GM23338 (cell line): ENCODE measurements around the gene SH2D5. TPM values are rescaled to one million over a fixed set of nuclear protein-coding genes. Genes with fewer than 3 reads are reported as not detected.

ENCODE experiments used
- ATAC-seq: fragments of 200-7000 bp; cut with Tn5 transposase; 3 replicates; pipeline ENCODE4 v1.9.1; 2020
- DNase-seq: peaks from one replicate; pipeline ENCODE4 v3.0.0-alpha.2; 2015; ENCODE audit warnings: low spot score
- H2AFZ ChIP-seq: fragments of 200-600 bp; sonication (generic); 2 replicates; pipeline ENCODE4 v1.8.0; 2016; ENCODE audit warnings: antibody characterized with exemption, mild to moderate bottlenecking, moderate library complexity
- H3F3A ChIP-seq: fragments of 200-600 bp; sonication (generic); replicated peaks from 2 replicates; pipeline ENCODE4 v1.8.0; 2017; ENCODE audit warnings: antibody characterized with exemption, mixed run types, low read depth
- H3K27ac ChIP-seq: fragments of 200-600 bp; sonication (generic); 2 replicates; pipeline ENCODE4 v1.6.1; 2016; ENCODE audit warnings: low read depth
- H3K27me3 ChIP-seq: fragments of 200-600 bp; sonication (generic); 2 replicates; pipeline ENCODE4 v1.8.0; 2016; ENCODE audit warnings: mild to moderate bottlenecking, mixed run types, moderate library complexity; ENCODE audit not compliant: insufficient read depth
- H3K36me3 ChIP-seq: fragments of 200-600 bp; sonication (generic); 2 replicates; pipeline ENCODE4 v1.8.0; 2016; ENCODE audit warnings: mild to moderate bottlenecking; ENCODE audit not compliant: insufficient read depth
- H3K4me1 ChIP-seq: fragments of 200-600 bp; sonication (generic); 2 replicates; pipeline ENCODE4 v1.8.0; 2016; ENCODE audit warnings: mild to moderate bottlenecking, moderate library complexity; ENCODE audit not compliant: insufficient read depth
- H3K4me2 ChIP-seq: fragments of 200-600 bp; sonication (generic); 2 replicates; pipeline ENCODE4 v1.7.1; 2017; ENCODE audit warnings: mixed run types
- H3K4me3 ChIP-seq: fragments of 200-600 bp; sonication (generic); 2 replicates; pipeline ENCODE4 v1.6.1; 2016; ENCODE audit warnings: mixed run types
- H3K79me2 ChIP-seq: fragments of 200-600 bp; sonication (generic); replicated peaks from 2 replicates; pipeline ENCODE4 v1.8.0; 2017; ENCODE audit warnings: mild to moderate bottlenecking; ENCODE audit not compliant: insufficient read depth
- H3K9me2 ChIP-seq: fragments of 200-600 bp; sonication (generic); 2 replicates; pipeline ENCODE4 v1.8.0; 2017; ENCODE audit not compliant: insufficient read depth
- H4K20me1 ChIP-seq: fragments of 200-600 bp; sonication (generic); replicated peaks from 2 replicates; pipeline ENCODE4 v1.8.0; 2017; ENCODE audit warnings: mild to moderate bottlenecking; ENCODE audit not compliant: insufficient read depth
- H3K27ac Mint-ChIP-seq: 2 replicates; pipeline ENCODE4 v1.8.0; 2020; ENCODE audit warnings: inconsistent platforms, mild to moderate bottlenecking, moderate library complexity, mixed read lengths
- H3K27me3 Mint-ChIP-seq: 3 replicates; pipeline ENCODE4 v1.8.0; 2022; ENCODE audit warnings: low read depth, mild to moderate bottlenecking, moderate library complexity, mixed read lengths, inconsistent platforms; ENCODE audit not compliant: insufficient read depth, poor library complexity
- H3K36me3 Mint-ChIP-seq: 3 replicates; pipeline ENCODE4 v1.8.0; 2021; ENCODE audit warnings: low read depth, mild to moderate bottlenecking, inconsistent platforms, moderate library complexity, mixed read lengths
- H3K4me1 Mint-ChIP-seq: 3 replicates; pipeline ENCODE4 v1.8.0; 2020; ENCODE audit warnings: mild to moderate bottlenecking, inconsistent platforms, mixed read lengths
- H3K4me3 Mint-ChIP-seq: 3 replicates; pipeline ENCODE4 v1.8.0; 2021; ENCODE audit warnings: moderate library complexity, mild to moderate bottlenecking, inconsistent platforms, mixed read lengths
- H3K9me3 Mint-ChIP-seq: 3 replicates; pipeline ENCODE4 v1.8.0; 2020; ENCODE audit warnings: moderate library complexity, mild to moderate bottlenecking, inconsistent platforms, mixed read lengths
- CREB1 ChIP-seq: fragments of 250-450 bp; sonication (Bioruptor Pico); IDR thresholded peaks from 2 replicates; pipeline ENCODE4 v1.5.0; 2020; ENCODE audit warnings: low read depth, mild to moderate bottlenecking, moderate library complexity
- CTCF ChIP-seq, 2 experiments: fragments of 200-600 bp in 1 of 2; sonication (generic) in 1 of 2; conservative IDR thresholded peaks; 2 replicates each; pipeline versions ENCODE4 v1.5.1 to v1.6.1; 2016 to 2017; ENCODE audit warnings: antibody characterized with exemption in 2 of 2, low read depth in 2 of 2, mild to moderate bottlenecking in 2 of 2, moderate library complexity in 1 of 2
- EZH2 ChIP-seq: fragments of 200-600 bp; sonication (generic); IDR thresholded peaks from one replicate; pipeline ENCODE4 v1.8.0; 2017; ENCODE audit warnings: antibody characterized with exemption, mild to moderate bottlenecking, low read depth; ENCODE audit not compliant: unreplicated experiment
- EZH2phosphoT487 ChIP-seq: fragments of 200-600 bp; sonication (generic); IDR thresholded peaks from one replicate; pipeline ENCODE4 v1.8.1; 2018; ENCODE audit warnings: antibody characterized with exemption; ENCODE audit not compliant: unreplicated experiment
- JUNB ChIP-seq: IDR thresholded peaks from one replicate; pipeline ENCODE4 v1.6.1; 2016; ENCODE audit warnings: antibody characterized with exemption; ENCODE audit not compliant: unreplicated experiment
- NANOG ChIP-seq: IDR thresholded peaks from 2 replicates; pipeline ENCODE4 v1.6.1; 2016; ENCODE audit warnings: antibody characterized with exemption, borderline replicate concordance
- POLR2AphosphoS5 ChIP-seq: IDR thresholded peaks from 2 replicates; pipeline ENCODE4 v1.6.1; 2016; ENCODE audit warnings: antibody characterized with exemption, low read depth
- REST ChIP-seq: IDR thresholded peaks from one replicate; pipeline ENCODE4 v1.6.1; 2018; ENCODE audit warnings: antibody characterized with exemption; ENCODE audit not compliant: unreplicated experiment
- STAT1 ChIP-seq: IDR thresholded peaks from one replicate; pipeline ENCODE4 v1.6.1; 2016; ENCODE audit warnings: antibody characterized with exemption; ENCODE audit not compliant: unreplicated experiment
- ZNF114 ChIP-seq: fragments of 250-450 bp; sonication (Bioruptor Pico); IDR thresholded peaks from 2 replicates; pipeline ENCODE4 v1.5.0; 2020; ENCODE audit warnings: mild to moderate bottlenecking, moderate library complexity
- ZNF331 ChIP-seq: fragments of 250-450 bp; sonication (Bioruptor Pico); IDR thresholded peaks from 2 replicates; pipeline ENCODE4 v1.5.0; 2020; ENCODE audit warnings: low read depth, mild to moderate bottlenecking, moderate library complexity
- ZNF462 ChIP-seq: fragments of 250-450 bp; sonication (Bioruptor Pico); IDR thresholded peaks from 2 replicates; pipeline ENCODE4 v1.5.0; 2020; ENCODE audit warnings: mild to moderate bottlenecking, moderate library complexity
- polyA plus RNA-seq: library from polyadenylated mRNA; unstranded; fragments of >200 nt; fragmentation: Nextera tagmentation; extraction: Ambion mirVana; gene quantifications from 2 replicates; pipeline ENCODE4 v1.2.1, GENCODE V29; 2016
- total RNA-seq: library from RNA; depleted of rRNA; stranded (reverse); fragments of >200 nt; shearing (Covaris generic); gene quantifications from 2 replicates; pipeline ENCODE4 v1.2.3, GENCODE V29; 2014
- TF ChIP-seq, protein P1 (sequence below): IDR thresholded peaks from 2 replicates; pipeline ENCODE4 v1.6.1; 2016; ENCODE audit warnings: antibody characterized with exemption

The SH2D5 gene
- total and polyA plus RNA-seq, 2 experiments from 2014 or later, result 5.0 to 24.8 TPM

GRCh38 chr1:20682571-20683236 is 49.8 kb downstream of the SH2D5 start:
- no peaks in the 10 kb centered on the region for H3K79me2 ChIP-seq
- no peaks in the 10 kb centered on the region for H4K20me1 ChIP-seq
- H3K9me2 ChIP-seq, result no peaks in the 10 kb centered on the region
- DNase-seq (no peak), ATAC-seq (no peak)
- no peak overlapping the region for H3K27ac ChIP-seq
- Mint-ChIP-seq H3K27ac (no peak overlapping the region), H3K27me3 (peaks cover 4% of the 10 kb centered on the region), H3K4me3 (no peak overlapping the region), H3K36me3 (peaks cover 23% of the 10 kb centered on the region), H3K4me1 (peaks cover 4% of the 10 kb centered on the region; the same call in 2 of the 3 replicates), H3K9me3 (no peaks in the 10 kb centered on the region)
- no peaks in the 10 kb centered on the region for H3K36me3 ChIP-seq
- H2AFZ ChIP-seq, result no peak overlapping the region
- no peak for TF ChIP-seq NANOG
- TF ChIP-seq, protein P1, sequence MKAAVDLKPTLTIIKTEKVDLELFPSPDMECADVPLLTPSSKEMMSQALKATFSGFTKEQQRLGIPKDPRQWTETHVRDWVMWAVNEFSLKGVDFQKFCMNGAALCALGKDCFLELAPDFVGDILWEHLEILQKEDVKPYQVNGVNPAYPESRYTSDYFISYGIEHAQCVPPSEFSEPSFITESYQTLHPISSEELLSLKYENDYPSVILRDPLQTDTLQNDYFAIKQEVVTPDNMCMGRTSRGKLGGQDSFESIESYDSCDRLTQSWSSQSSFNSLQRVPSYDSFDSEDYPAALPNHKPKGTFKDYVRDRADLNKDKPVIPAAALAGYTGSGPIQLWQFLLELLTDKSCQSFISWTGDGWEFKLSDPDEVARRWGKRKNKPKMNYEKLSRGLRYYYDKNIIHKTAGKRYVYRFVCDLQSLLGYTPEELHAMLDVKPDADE, result no peak
- no peak for TF ChIP-seq CREB1 (CRISPR knock-in tag)
- no peak for TF ChIP-seq STAT1
- TF ChIP-seq POLR2AphosphoS5, result no peak
- TF ChIP-seq ZNF462, result no peak
- TF ChIP-seq EZH2, result no peak
- no peak for TF ChIP-seq CTCF (conservative IDR thresholded peaks at IDR 0.05; ENCODE audit: low read depth in 2 of 2)
- TF ChIP-seq ZNF114 (CRISPR knock-in tag), result no peak
- TF ChIP-seq ZNF331 (CRISPR knock-in tag), result no peak
- TF ChIP-seq REST, result no peak
- TF ChIP-seq EZH2phosphoT487, result no peak
- no peak for TF ChIP-seq JUNB
- no peaks in the 10 kb centered on the region for H3K27me3 ChIP-seq
- no peak overlapping the region for H3K4me3 ChIP-seq
- no peak overlapping the region for H3K4me2 ChIP-seq
- H3F3A ChIP-seq, result no peaks in the 10 kb centered on the region
- no peaks in the 10 kb centered on the region for H3K4me1 ChIP-seq
